GM19099 (cell line): ENCODE measurements around the gene CBX8.

Experiments used
- POLR2A ChIP-seq: IDR thresholded peaks from 3 replicates; pipeline ENCODE4 v1.6.1; 2011; ENCODE audit warnings: low read depth; ENCODE audit not compliant: insufficient read length; ENCODE audit errors: extremely low read depth

CBX8 gene

GRCh38 chr17:79755591-79755990 is 41.3 kb downstream of the CBX8 start:
- TF ChIP-seq POLR2A = no peak

GRCh38 chr17:79754370-79754769 is 42.5 kb downstream of the CBX8 start:
- no peak for TF ChIP-seq POLR2A

- no peak for TF ChIP-seq POLR2A
These were observed 44.7 kb downstream of the CBX8 start for GRCh38 chr17:79752175-79752574.

- TF ChIP-seq POLR2A = no peak
These were observed 46.0 kb downstream of the CBX8 start for GRCh38 chr17:79750650-79751545.

GRCh38 chr17:79749958-79750357 is 46.9 kb downstream of the CBX8 start:
- TF ChIP-seq POLR2A = no peak

GRCh38 chr17:79749156-79749815 is 47.6 kb downstream of the CBX8 start:
- no peak for TF ChIP-seq POLR2A

- TF ChIP-seq POLR2A = no peak
These were observed 48.4 kb downstream of the CBX8 start for GRCh38 chr17:79748295-79749099.

GRCh38 chr17:79747508-79748294 is 49.2 kb downstream of the CBX8 start:
- TF ChIP-seq POLR2A = no peak

- no peak for TF ChIP-seq POLR2A
These were observed 49.9 kb downstream of the CBX8 start for GRCh38 chr17:79746889-79747507.

GRCh38 chr17:79745641-79746105 is 51.2 kb downstream of the CBX8 start:
- no peak for TF ChIP-seq POLR2A

GRCh38 chr17:79743614-79744013 is 53.3 kb downstream of the CBX8 start:
- no peak for TF ChIP-seq POLR2A

- no peak for TF ChIP-seq POLR2A
These were observed 53.9 kb downstream of the CBX8 start for GRCh38 chr17:79742951-79743476.

- TF ChIP-seq POLR2A = no peak
These were observed 54.3 kb downstream of the CBX8 start for GRCh38 chr17:79742589-79742918.
